ENCODE data around the gene AMN. TPM values are rescaled to one million over a fixed set of nuclear protein-coding genes. Genes with fewer than 3 reads are reported as not detected.
"Not testable (repeated sequence)": the region's sequence is repeated elsewhere in the genome, so short reads cannot be mapped to it uniquely, and the experiment has no call there.

Gene AMN
- total RNA-seq, 5 donors from 2014 or later (not counting 1 experiment from before 2014, with no cell fraction given): 5.2 to 15.0 (median 8.4) TPM

- Mint-ChIP-seq H3K27me3 (no peaks in the 10 kb centered on the region), H3K4me3 (no peak overlapping the region), H3K36me3 (peaks cover 52% of the 10 kb centered on the region), H3K9me3 (no peaks in the 10 kb centered on the region), H3K4me1 (no peaks in the 10 kb centered on the region), H3K27ac (no peak overlapping the region)
- Histone ChIP-seq H3K27ac (ENCODE audit: low read length) (no peak overlapping the region), H3K36me3 (ENCODE audit: control insufficient read depth in 2 of 2, extremely low read depth in 1 of 2, insufficient read depth in 1 of 2, low read length in 1 of 2) (peaks cover 42 to 56% of the 10 kb centered on the region in 2 donors), H3K4me3 (ENCODE audit: control insufficient read depth in 1 of 2, extremely low read depth in 1 of 2, low read length in 1 of 2) (no peak overlapping the region), H3K9me3 (no peaks in the 10 kb centered on the region), H3K27me3 (replicated peaks in 1 of 2; ENCODE audit: control insufficient read depth in 2 of 2, extremely low read depth in 1 of 2, insufficient read depth in 2 of 2, low read length in 1 of 2) (no peaks in the 10 kb centered on the region), H3K4me1 (ENCODE audit: control insufficient read depth in 1 of 2, extremely low read depth in 1 of 2, insufficient read depth in 2 of 2, low read length in 2 of 2) (no peaks in the 10 kb centered on the region)
- ATAC-seq (replicated peaks in 1 of 4) (no peak), DNase-seq (no peak)
- CTCF ChIA-PET: no interaction called here
- WGBS (ENCODE audit: insufficient coverage): 94% methylated on average over 3 of the region's 7 CpGs
- POLR2A ChIA-PET: no interaction called here
Observed at GRCh38 chr14:102889615-102890014, 32.8 kb upstream of the AMN start.

- no peaks in the 10 kb centered on the region for H3K27me3 Mint-ChIP-seq
- no peaks in the 10 kb centered on the region for H3K9me3 ChIP-seq
- no peak for ATAC-seq (replicated peaks in 1 of 4)
- no peaks in the 10 kb centered on the region for H3K27me3 ChIP-seq (replicated peaks in 1 of 2; ENCODE audit: control insufficient read depth in 2 of 2, extremely low read depth in 1 of 2, insufficient read depth in 2 of 2, low read length in 1 of 2)
- peaks cover 35 to 63% of the 10 kb centered on the region in 2 donors for H3K36me3 ChIP-seq (ENCODE audit: control insufficient read depth in 2 of 2, extremely low read depth in 1 of 2, insufficient read depth in 1 of 2, low read length in 1 of 2)
- peaks cover 53% of the 10 kb centered on the region for H3K36me3 Mint-ChIP-seq
- CTCF ChIA-PET: no interaction called here
- no peak overlapping the region for H3K4me3 ChIP-seq (ENCODE audit: control insufficient read depth in 1 of 2, extremely low read depth in 1 of 2, low read length in 1 of 2)
- H3K4me1 Mint-ChIP-seq: no peaks in the 10 kb centered on the region
- POLR2A ChIA-PET: no interaction called here
- H3K9me3 Mint-ChIP-seq: no peaks in the 10 kb centered on the region
- DNase-seq: no peak
- H3K27ac Mint-ChIP-seq: no peak overlapping the region
- WGBS (ENCODE audit: insufficient coverage): 92% methylated on average over 13 of the region's 15 CpGs
- H3K4me3 Mint-ChIP-seq: no peak overlapping the region
- H3K27ac ChIP-seq (ENCODE audit: low read length): no peak overlapping the region
- H3K4me1 ChIP-seq (ENCODE audit: control insufficient read depth in 1 of 2, extremely low read depth in 1 of 2, insufficient read depth in 2 of 2, low read length in 2 of 2): no peaks in the 10 kb centered on the region
Observed at GRCh38 chr14:102891111-102891510, 31.4 kb upstream of the AMN start.

DNA sequence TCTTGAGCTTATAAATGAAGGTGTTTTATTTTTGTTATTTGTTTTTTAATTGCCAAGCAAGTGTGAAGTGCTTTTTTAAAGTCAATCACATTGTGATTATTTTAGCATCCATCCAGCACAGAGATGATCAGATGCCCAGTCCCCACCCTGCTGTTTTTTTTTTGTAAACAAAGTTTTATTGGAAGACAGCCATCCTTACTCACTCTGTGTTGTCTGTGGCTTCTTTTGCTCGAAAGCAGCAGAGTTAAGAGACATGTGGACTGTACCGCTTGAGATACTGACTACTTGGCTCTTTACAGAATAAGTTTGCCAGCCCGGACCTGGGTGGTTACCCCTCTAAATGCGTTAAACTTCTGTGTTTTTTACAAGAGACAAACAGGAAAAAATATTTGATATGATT is 30.9 kb upstream of the AMN start:
- ChIA-PET POLR2A (no interaction called here), CTCF (no interaction called here)
- Mint-ChIP-seq H3K27ac (no peak overlapping the region), H3K4me3 (no peak overlapping the region), H3K27me3 (no peaks in the 10 kb centered on the region), H3K36me3 (peaks cover 53% of the 10 kb centered on the region), H3K9me3 (no peaks in the 10 kb centered on the region), H3K4me1 (no peaks in the 10 kb centered on the region)
- no peak overlapping the region for H3K27ac ChIP-seq (ENCODE audit: low read length)
- DNase-seq: no peak
- H3K4me1 ChIP-seq (ENCODE audit: control insufficient read depth in 1 of 2, extremely low read depth in 1 of 2, insufficient read depth in 2 of 2, low read length in 2 of 2): no peaks in the 10 kb centered on the region
- H3K36me3 ChIP-seq (ENCODE audit: control insufficient read depth in 2 of 2, extremely low read depth in 1 of 2, insufficient read depth in 1 of 2, low read length in 1 of 2): peaks cover 31 to 63% of the 10 kb centered on the region in 2 donors
- H3K27me3 ChIP-seq (replicated peaks in 1 of 2; ENCODE audit: control insufficient read depth in 2 of 2, extremely low read depth in 1 of 2, insufficient read depth in 2 of 2, low read length in 1 of 2): no peaks in the 10 kb centered on the region
- H3K4me3 ChIP-seq (ENCODE audit: control insufficient read depth in 1 of 2, extremely low read depth in 1 of 2, low read length in 1 of 2): no peak overlapping the region
- H3K9me3 ChIP-seq: no peaks in the 10 kb centered on the region
- ATAC-seq (replicated peaks in 1 of 4): no peak
- 100% methylated on average over 1 of the region's 4 CpGs for WGBS (ENCODE audit: insufficient coverage)

DNA sequence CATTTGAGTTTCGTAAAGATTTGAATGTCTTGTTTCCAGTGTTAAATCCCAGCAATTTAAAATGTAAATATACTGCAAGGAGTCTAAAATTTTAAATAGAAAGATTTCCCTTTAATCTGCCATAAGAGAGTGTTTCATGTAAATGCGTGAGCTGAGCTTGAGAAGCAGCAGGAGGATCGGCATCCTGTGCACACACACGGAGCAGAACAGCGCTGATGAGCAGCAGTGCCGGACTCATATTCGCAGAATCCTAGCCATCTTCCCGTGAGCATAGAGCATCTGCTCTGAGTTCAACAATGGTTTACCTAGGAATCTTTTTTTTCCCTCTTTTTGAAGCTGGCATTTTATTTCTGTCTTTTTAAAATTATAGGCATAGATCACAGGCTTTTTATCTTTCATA is 29.8 kb upstream of the AMN start:
- Mint-ChIP-seq H3K27ac (no peak overlapping the region), H3K36me3 (peaks cover 50% of the 10 kb centered on the region), H3K4me1 (no peaks in the 10 kb centered on the region), H3K27me3 (no peaks in the 10 kb centered on the region), H3K9me3 (no peaks in the 10 kb centered on the region), H3K4me3 (no peak overlapping the region)
- Histone ChIP-seq H3K9me3 (no peaks in the 10 kb centered on the region), H3K4me1 (ENCODE audit: control insufficient read depth in 1 of 2, extremely low read depth in 1 of 2, insufficient read depth in 2 of 2, low read length in 2 of 2) (no peaks in the 10 kb centered on the region), H3K36me3 (ENCODE audit: control insufficient read depth in 2 of 2, extremely low read depth in 1 of 2, insufficient read depth in 1 of 2, low read length in 1 of 2) (peaks cover 30 to 64% of the 10 kb centered on the region in 2 donors), H3K4me3 (ENCODE audit: control insufficient read depth in 1 of 2, extremely low read depth in 1 of 2, low read length in 1 of 2) (no peak overlapping the region), H3K27ac (ENCODE audit: low read length) (no peak overlapping the region), H3K27me3 (replicated peaks in 1 of 2; ENCODE audit: control insufficient read depth in 2 of 2, extremely low read depth in 1 of 2, insufficient read depth in 2 of 2, low read length in 1 of 2) (no peaks in the 10 kb centered on the region)
- DNase-seq (no peak), ATAC-seq (replicated peaks in 1 of 4) (no peak)
- POLR2A ChIA-PET: no interaction called here
- CTCF ChIA-PET: no interaction called here
- WGBS (ENCODE audit: insufficient coverage): 96% methylated on average over 5 of the region's 8 CpGs

DNA sequence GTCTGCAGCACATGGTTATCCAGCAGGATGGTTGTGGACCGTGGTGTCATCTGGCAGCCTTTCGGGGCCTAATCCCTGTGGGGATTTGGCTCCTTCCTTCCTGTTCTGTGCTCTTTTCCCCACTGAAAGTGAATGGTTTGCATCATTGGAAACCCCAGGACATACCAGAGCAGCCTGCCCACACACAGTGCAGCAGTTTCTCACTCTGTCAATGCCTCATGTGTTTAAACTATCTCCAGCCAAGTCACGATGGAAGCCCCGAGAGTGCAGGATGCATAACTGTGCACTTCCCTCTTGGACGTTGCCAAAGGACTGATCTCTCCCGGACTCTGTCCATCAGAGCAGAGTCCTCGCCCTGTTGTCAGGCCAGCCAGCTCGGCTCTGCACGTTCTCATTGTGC is 29.0 kb upstream of the AMN start:
- no peaks in the 10 kb centered on the region for H3K27me3 Mint-ChIP-seq
- H3K36me3 Mint-ChIP-seq: peaks cover 51% of the 10 kb centered on the region
- Histone ChIP-seq H3K4me1 (ENCODE audit: control insufficient read depth in 1 of 2, extremely low read depth in 1 of 2, insufficient read depth in 2 of 2, low read length in 2 of 2) (no peaks in the 10 kb centered on the region), H3K27ac (ENCODE audit: low read length) (no peak overlapping the region), H3K4me3 (ENCODE audit: control insufficient read depth in 1 of 2, extremely low read depth in 1 of 2, low read length in 1 of 2) (no peak overlapping the region), H3K9me3 (no peaks in the 10 kb centered on the region), H3K36me3 (ENCODE audit: control insufficient read depth in 2 of 2, extremely low read depth in 1 of 2, insufficient read depth in 1 of 2, low read length in 1 of 2) (peaks cover 27 to 68% of the 10 kb centered on the region in 2 donors), H3K27me3 (replicated peaks in 1 of 2; ENCODE audit: control insufficient read depth in 2 of 2, extremely low read depth in 1 of 2, insufficient read depth in 2 of 2, low read length in 1 of 2) (no peaks in the 10 kb centered on the region)
- H3K4me1 Mint-ChIP-seq: peaks cover 0 to 3% (median under 1%) of the 10 kb centered on the region in 3 donors
- H3K9me3 Mint-ChIP-seq: no peaks in the 10 kb centered on the region
- DNase-seq (no peak), ATAC-seq (replicated peaks in 1 of 4) (no peak)
- no peak overlapping the region for H3K27ac Mint-ChIP-seq
- CTCF ChIA-PET: no interaction called here
- POLR2A ChIA-PET: no interaction called here
- WGBS (ENCODE audit: insufficient coverage): 90% methylated on average over 8 of the region's 9 CpGs
- H3K4me3 Mint-ChIP-seq: no peak overlapping the region

DNA sequence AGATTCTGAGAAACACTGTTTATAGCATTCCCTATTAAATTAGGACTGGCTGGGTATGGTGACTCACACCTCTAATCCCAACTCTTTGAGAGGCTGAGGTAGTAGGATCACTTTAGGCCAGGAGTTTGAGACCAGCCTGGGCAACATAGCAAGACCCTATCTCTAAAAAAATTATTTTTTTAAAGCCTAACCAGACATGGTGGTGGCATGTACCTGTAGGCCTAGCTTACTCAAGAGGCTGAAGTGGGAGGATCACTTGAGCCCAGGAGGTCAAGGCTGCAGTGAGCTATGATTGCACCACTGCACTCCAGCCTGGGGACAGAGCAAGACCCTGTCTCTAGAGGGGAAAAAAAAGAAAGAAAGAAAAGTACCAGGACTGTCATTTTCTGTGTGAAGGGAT is 25.7 kb upstream of the AMN start:
- Mint-ChIP-seq H3K4me1 (peaks cover 15 to 26% (median 19%) of the 10 kb centered on the region in 3 donors), H3K36me3 (peaks cover 39% of the 10 kb centered on the region)
- H3K9me3 ChIP-seq; H3K4me3 Mint-ChIP-seq; H3K27ac Mint-ChIP-seq; H3K27me3 Mint-ChIP-seq; DNase-seq; H3K27me3 ChIP-seq (replicated peaks in 1 of 2; ENCODE audit: control insufficient read depth in 2 of 2, extremely low read depth in 1 of 2, insufficient read depth in 2 of 2, low read length in 1 of 2); H3K4me3 ChIP-seq (ENCODE audit: control insufficient read depth in 1 of 2, extremely low read depth in 1 of 2, low read length in 1 of 2); H3K27ac ChIP-seq (ENCODE audit: low read length); ATAC-seq (replicated peaks in 1 of 4); H3K9me3 Mint-ChIP-seq: not testable (repeated sequence)
- Histone ChIP-seq H3K36me3 (ENCODE audit: control insufficient read depth in 2 of 2, extremely low read depth in 1 of 2, insufficient read depth in 1 of 2, low read length in 1 of 2) (peaks cover 16 to 68% of the 10 kb centered on the region in 2 donors), H3K4me1 (ENCODE audit: control insufficient read depth in 1 of 2, extremely low read depth in 1 of 2, insufficient read depth in 2 of 2, low read length in 2 of 2) (peaks cover 6 to 14% of the 10 kb centered on the region in 2 experiments)
- POLR2A ChIA-PET: interaction anchor here in 1 of 2 donors (0.6 kb wide), 1 partner anchor 17 kb away, joined by 3 read pairs; no protein-coding TSS in a partner anchor
- CTCF ChIA-PET: interaction anchor here in 1 of 2 donors (0.6 kb wide), 1 partner anchor 95 kb away, joined by 4 read pairs; no protein-coding TSS in a partner anchor

Measured in T-cell (primary cell).